Endothelial cell of umbilical vein (primary cell): ENCODE results near the gene PRKG1. TPM values are rescaled to one million over a fixed set of nuclear protein-coding genes. Genes with fewer than 3 reads are reported as not detected.

ENCODE experiments used
- BruUV-seq: library from RNA; stranded (reverse); fragments of 400-500 nt; replicated peaks from 2 replicates; lab custom pipeline; 2021; lab: Mats Ljungman, UMichigan
- CTCF ChIA-PET: fragments of 300-600, 350-600 bp; sonication (Branson Sonifier 250); formaldehyde crosslinking; loops from one replicate; lab custom pipeline; 2021; ENCODE audit warnings: antibody characterized with exemption, inconsistent platforms; lab: Charles Lee
- POLR2A ChIA-PET: fragments of 300-600, 350-600 bp; sonication (Branson Sonifier 250); formaldehyde crosslinking; loops from one replicate; lab custom pipeline; 2021; ENCODE audit warnings: antibody characterized with exemption, inconsistent platforms; lab: Charles Lee
- DNase-seq: peaks from one replicate; pipeline ENCODE4 v3.0.0-alpha.2; 2011; ENCODE audit warnings: low read depth, low spot score
- FAIRE-seq: peaks from 2 replicates; lab custom pipeline; 2011; peaks lifted over from hg19 to GRCh38; lab: Jason Lieb, UNC
- H2AFZ ChIP-seq: 2 replicates; pipeline ENCODE4 v1.6.0; 2012; ENCODE audit warnings: low read depth, low read length, control low read depth, inconsistent platforms
- H3K27ac ChIP-seq: 2 replicates; pipeline ENCODE4 v1.5.1; 2011; ENCODE audit warnings: low read depth, mild to moderate bottlenecking, control low read depth, low read length, moderate library complexity; ENCODE audit not compliant: insufficient read depth
- H3K27me3 ChIP-seq, 2 experiments: 2 replicates each; pipeline versions ENCODE4 v1.6.0 to v1.6.1; 2011; ENCODE audit warnings: low read length in 2 of 2, mixed read lengths in 1 of 2; ENCODE audit not compliant: control insufficient read depth in 2 of 2, insufficient read depth in 2 of 2
- H3K36me3 ChIP-seq, 2 experiments: 2 replicates in 1 of 2; 3 replicates in 1 of 2; pipeline ENCODE4 v1.5.1; 2011; ENCODE audit warnings: low read length in 2 of 2, mild to moderate bottlenecking in 1 of 2, moderate library complexity in 1 of 2; ENCODE audit not compliant: control insufficient read depth in 2 of 2, insufficient read depth in 2 of 2; ENCODE audit errors: extremely low read depth in 1 of 2
- H3K4me1 ChIP-seq: 3 replicates; pipeline ENCODE4 v1.5.1; 2011; ENCODE audit warnings: mild to moderate bottlenecking, low read length; ENCODE audit not compliant: control insufficient read depth, insufficient read depth; ENCODE audit errors: extremely low read depth
- H3K4me2 ChIP-seq: 2 replicates; pipeline ENCODE4 v1.6.1; 2011; ENCODE audit warnings: low read length, control low read depth, mixed read lengths; ENCODE audit not compliant: insufficient read depth
- H3K4me3 ChIP-seq, 3 experiments: fragments of 200-600 bp in 1 of 3; sonication (generic), shearing (Covaris generic) in 1 of 3; replicated peaks in 1 of 3; 2 replicates each; pipeline ENCODE4 v1.5.1; 2011 to 2016; ENCODE audit warnings: control low read depth in 3 of 3, low read length in 3 of 3, mild to moderate bottlenecking in 2 of 3, inconsistent platforms in 1 of 3, low read depth in 1 of 3, moderate library complexity in 1 of 3; ENCODE audit not compliant: insufficient read depth in 1 of 3
- H3K79me2 ChIP-seq: 2 replicates; pipeline ENCODE4 v1.6.0; 2012; ENCODE audit warnings: low read length, inconsistent platforms; ENCODE audit not compliant: control insufficient read depth, insufficient read depth
- H3K9ac ChIP-seq: replicated peaks from 2 replicates; pipeline ENCODE3; 2011; ENCODE audit warnings: low read length, control low read depth; ENCODE audit not compliant: insufficient read depth; ENCODE audit errors: extremely low read depth
- H3K9me1 ChIP-seq: replicated peaks from 3 replicates; pipeline ENCODE4 v1.6.0; 2011; ENCODE audit warnings: mild to moderate bottlenecking, low read length; ENCODE audit not compliant: control insufficient read depth, insufficient read depth; ENCODE audit errors: extremely low read depth
- H3K9me3 ChIP-seq: replicated peaks from 2 replicates; pipeline ENCODE4 v1.5.1; 2012; ENCODE audit warnings: low read length, inconsistent platforms; ENCODE audit not compliant: control insufficient read depth, insufficient read depth
- H4K20me1 ChIP-seq: replicated peaks from 2 replicates; pipeline ENCODE3; 2011; ENCODE audit warnings: mild to moderate bottlenecking, low read length; ENCODE audit not compliant: control insufficient read depth, insufficient read depth; ENCODE audit errors: extremely low read depth
- EZH2 ChIP-seq: IDR thresholded peaks from 2 replicates; pipeline ENCODE4 v1.6.1; 2012; ENCODE audit warnings: borderline replicate concordance, low read depth, mild to moderate bottlenecking, moderate library complexity, low read length, inconsistent platforms; ENCODE audit not compliant: severe bottlenecking
- FOS ChIP-seq: IDR thresholded peaks from 2 replicates; pipeline ENCODE4 v1.6.1; 2011; ENCODE audit warnings: mild to moderate bottlenecking, low read length, moderate library complexity, borderline replicate concordance; ENCODE audit not compliant: insufficient read depth
- GATA2 ChIP-seq: IDR thresholded peaks from 2 replicates; pipeline ENCODE4 v1.7.0; 2011; ENCODE audit warnings: low read depth, mild to moderate bottlenecking, moderate library complexity, mixed read lengths, low read length; ENCODE audit not compliant: insufficient read length, insufficient read depth
- JUN ChIP-seq: IDR thresholded peaks from 2 replicates; pipeline ENCODE4 v1.6.1; 2011; ENCODE audit warnings: borderline replicate concordance, low read depth; ENCODE audit not compliant: insufficient read length, insufficient read depth
- MYC ChIP-seq: IDR thresholded peaks from one replicate; pipeline ENCODE4 v1.6.1; 2011; ENCODE audit warnings: mild to moderate bottlenecking, low read depth, low read length
- POLR2A ChIP-seq: IDR thresholded peaks from 2 replicates; pipeline ENCODE4 v1.6.1; 2012; ENCODE audit warnings: low read depth, mild to moderate bottlenecking, control low read depth, low read length
- POLR2AphosphoS5 ChIP-seq: IDR thresholded peaks from 2 replicates; pipeline ENCODE4 v1.6.1; 2012; ENCODE audit warnings: low read depth, mild to moderate bottlenecking, control low read depth, low read length, moderate library complexity; ENCODE audit not compliant: insufficient read depth
- dilution Hi-C: fragments of 300-500 bp; cut with MboI; formaldehyde crosslinking; loops from one replicate; pipeline ENCODE4 v1.15.0; 2019; ENCODE audit warnings: low sequenced_read_pairs; ENCODE audit not compliant: extremely low pct_ligation_motif_present
- intact Hi-C: fragments of 100-400 bp; cut with micrococcal nuclease; formaldehyde crosslinking; loops from one replicate; pipeline ENCODE4 v1.10.0; 2022
- polyA plus RNA-seq, 4 experiments: library from polyadenylated mRNA; depleted of rRNA in 3 of 4; stranded (reverse) in 3 of 4; unstranded in 1 of 4; fragments of >200 nt; gene quantifications; 2 replicates each; pipeline versions ENCODE4 v1.2.1 to v1.2.3, GENCODE V29; 2011 to 2012; ENCODE audit warnings: missing spikeins in 1 of 4
- total RNA-seq: library from RNA; stranded (reverse); gene quantifications from 2 replicates; pipeline ENCODE4 v1.2.3, GENCODE V29; 2021
- TF ChIP-seq, protein P1 (sequence below), 2 donors: IDR thresholded peaks; 1 replicate in 1 of 2; 2 replicates in 1 of 2; pipeline ENCODE4 v1.5.1; 2011; ENCODE audit warnings: low read length in 2 of 2, mild to moderate bottlenecking in 2 of 2, moderate library complexity in 2 of 2, control low read depth in 1 of 2, inconsistent platforms in 1 of 2, low read depth in 1 of 2; ENCODE audit not compliant: insufficient read depth in 1 of 2; ENCODE audit errors: extremely low read depth in 1 of 2
- TF ChIP-seq, protein P2 (sequence below): IDR thresholded peaks from 2 replicates; pipeline ENCODE4 v1.6.1; 2011; ENCODE audit not compliant: insufficient read depth, insufficient read length

The PRKG1 gene
- total and polyA plus RNA-seq, 2 donors (not counting 3 experiments of a cell fraction or from before 2014, with no cell fraction given) = 0.01 to 0.18 TPM

DNA sequence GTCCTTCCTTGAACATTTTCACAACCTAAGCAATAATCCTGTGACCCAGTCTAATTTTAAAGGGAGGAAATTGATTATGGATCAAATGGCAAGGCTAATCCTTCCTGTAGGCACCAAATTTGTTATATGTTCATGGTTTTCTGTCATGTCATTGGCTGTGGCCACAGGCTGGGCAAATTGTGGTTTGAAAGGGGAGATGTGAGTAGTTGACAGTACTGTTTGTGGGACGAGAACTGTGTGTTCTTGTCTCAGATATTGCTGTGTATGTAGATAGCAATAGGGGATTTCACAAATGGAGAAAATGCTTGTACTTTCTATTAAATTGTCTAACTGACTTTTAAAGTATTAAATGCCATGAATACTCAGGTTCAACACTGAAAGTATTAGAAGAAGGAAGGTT is 8.1 kb upstream of the PRKG1 start:
- no peaks in the 10 kb centered on the region for H4K20me1 ChIP-seq
- no peak for FAIRE-seq
- no peak overlapping the region for H3K9ac ChIP-seq
- dilution Hi-C loops = no loop called here
- no peak overlapping the region for H3K4me3 ChIP-seq
- TF ChIP-seq, protein P1, sequence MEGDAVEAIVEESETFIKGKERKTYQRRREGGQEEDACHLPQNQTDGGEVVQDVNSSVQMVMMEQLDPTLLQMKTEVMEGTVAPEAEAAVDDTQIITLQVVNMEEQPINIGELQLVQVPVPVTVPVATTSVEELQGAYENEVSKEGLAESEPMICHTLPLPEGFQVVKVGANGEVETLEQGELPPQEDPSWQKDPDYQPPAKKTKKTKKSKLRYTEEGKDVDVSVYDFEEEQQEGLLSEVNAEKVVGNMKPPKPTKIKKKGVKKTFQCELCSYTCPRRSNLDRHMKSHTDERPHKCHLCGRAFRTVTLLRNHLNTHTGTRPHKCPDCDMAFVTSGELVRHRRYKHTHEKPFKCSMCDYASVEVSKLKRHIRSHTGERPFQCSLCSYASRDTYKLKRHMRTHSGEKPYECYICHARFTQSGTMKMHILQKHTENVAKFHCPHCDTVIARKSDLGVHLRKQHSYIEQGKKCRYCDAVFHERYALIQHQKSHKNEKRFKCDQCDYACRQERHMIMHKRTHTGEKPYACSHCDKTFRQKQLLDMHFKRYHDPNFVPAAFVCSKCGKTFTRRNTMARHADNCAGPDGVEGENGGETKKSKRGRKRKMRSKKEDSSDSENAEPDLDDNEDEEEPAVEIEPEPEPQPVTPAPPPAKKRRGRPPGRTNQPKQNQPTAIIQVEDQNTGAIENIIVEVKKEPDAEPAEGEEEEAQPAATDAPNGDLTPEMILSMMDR (IDR thresholded peaks at IDR 0.05; ENCODE audit: extremely low read depth in 1 of 2, insufficient read depth in 1 of 2, low read depth in 1 of 2, low read length in 2 of 2) = no peak
- TF ChIP-seq POLR2A (no peak), FOS (no peak)
- no peak for DNase-seq
- BruUV-seq = no TSS peak
- intact Hi-C loops = loop anchor here (10.0 kb wide), 2 partner anchors 319 to 629 kb away; partner anchors contain the start of gene CSTF2T
- H3K27me3 ChIP-seq = peaks cover 0 to 2% of the 10 kb centered on the region in 2 experiments
- no peaks in the 10 kb centered on the region for H3K9me1 ChIP-seq
- CTCF ChIA-PET = no interaction called here
- no peaks in the 10 kb centered on the region for H3K79me2 ChIP-seq
- H3K4me2 ChIP-seq = no peak overlapping the region
- H3K27ac ChIP-seq = no peak overlapping the region
- POLR2A ChIA-PET = no interaction called here
- H3K9me3 ChIP-seq = no peaks in the 10 kb centered on the region
- no peak overlapping the region for H2AFZ ChIP-seq
- no peaks in the 10 kb centered on the region for H3K4me1 ChIP-seq
- H3K36me3 ChIP-seq = no peaks in the 10 kb centered on the region

DNA sequence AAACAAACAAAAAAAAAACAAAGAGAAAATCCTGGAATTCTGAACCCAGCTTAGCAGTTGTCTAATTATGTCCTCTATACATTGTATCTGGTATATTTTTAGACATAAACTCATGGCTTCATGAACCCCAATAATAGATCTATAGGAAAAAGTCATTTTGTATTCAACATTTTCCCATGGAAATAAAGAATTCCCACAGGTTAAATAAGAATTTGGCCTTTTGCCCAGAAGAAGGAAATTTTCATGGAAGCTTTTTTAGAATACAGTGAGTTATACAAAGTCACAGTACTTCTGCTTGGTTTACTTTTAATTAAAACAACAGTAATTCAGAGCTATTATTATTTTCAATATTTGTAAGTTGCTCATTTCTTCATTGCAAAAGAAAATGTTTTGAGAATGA is 2.1 kb upstream of the PRKG1 start:
- Histone ChIP-seq H3K79me2 (no peaks in the 10 kb centered on the region), H3K9me1 (no peaks in the 10 kb centered on the region), H3K4me3 (no peak overlapping the region), H3K4me2 (no peak overlapping the region), H3K27me3 (peaks cover 22 to 32% of the 10 kb centered on the region in 2 experiments), H3K27ac (no peak overlapping the region), H4K20me1 (no peaks in the 10 kb centered on the region), H3K36me3 (no peaks in the 10 kb centered on the region), H3K4me1 (peaks cover 5% of the 10 kb centered on the region), H2AFZ (no peak overlapping the region), H3K9me3 (no peaks in the 10 kb centered on the region), H3K9ac (no peak overlapping the region)
- FAIRE-seq (no peak), DNase-seq (no peak)
- CTCF ChIA-PET = interaction anchor here (0.9 to 3.2 kb wide), 2 partner anchors 10 to 350 kb away, joined by 3 to 15 read pairs; no protein-coding TSS in a partner anchor
- POLR2A ChIA-PET = interaction anchor here (0.6 kb wide), 1 partner anchor 607 kb away, joined by 3 read pairs; no protein-coding TSS in a partner anchor
- dilution Hi-C loops = no loop called here
- intact Hi-C loops = no loop called here
- TF ChIP-seq GATA2 (no peak), EZH2 (no peak), FOS (no peak), POLR2AphosphoS5 (no peak), POLR2A (no peak), MYC (no peak), JUN (no peak)
- TF ChIP-seq, protein P1 (IDR thresholded peaks at IDR 0.05; ENCODE audit: extremely low read depth in 1 of 2, insufficient read depth in 1 of 2, low read depth in 1 of 2, low read length in 2 of 2) = no peak
- TF ChIP-seq, protein P2, sequence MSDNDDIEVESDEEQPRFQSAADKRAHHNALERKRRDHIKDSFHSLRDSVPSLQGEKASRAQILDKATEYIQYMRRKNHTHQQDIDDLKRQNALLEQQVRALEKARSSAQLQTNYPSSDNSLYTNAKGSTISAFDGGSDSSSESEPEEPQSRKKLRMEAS = no peak
- BruUV-seq = no TSS peak
